HS-27A (cell line): Measurements from ENCODE around the gene CDR2.
"Not testable (repeated sequence)": the region's sequence is repeated elsewhere in the genome, so short reads cannot be mapped to it uniquely, and the experiment has no call there.

Experiments
- DNase-seq: peaks from one replicate; pipeline ENCODE4 v3.0.0-alpha.2; 2012; ENCODE audit warnings: low read depth, missing footprints

CDR2 gene

DNA sequence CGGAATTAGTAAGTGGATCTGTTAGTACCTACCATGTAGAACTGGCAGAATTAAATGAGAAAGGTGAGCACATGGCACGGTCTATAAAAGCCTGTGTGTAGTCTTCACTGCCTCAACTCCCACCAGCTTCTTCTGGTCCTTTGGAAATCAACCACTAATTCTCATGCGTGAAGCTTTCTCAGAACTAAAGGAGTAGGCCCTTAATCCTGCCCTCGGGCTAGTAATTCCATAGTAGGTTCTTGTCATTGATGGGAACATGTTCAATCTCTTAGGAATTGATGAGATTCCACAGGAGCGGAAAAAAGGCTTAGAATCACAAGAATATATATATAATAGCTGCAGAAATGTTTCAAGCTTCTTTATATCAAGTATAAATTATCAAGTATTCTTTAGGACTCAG, 21.7 kb downstream of the CDR2 start:
- DNase-seq = no peak

DNA sequence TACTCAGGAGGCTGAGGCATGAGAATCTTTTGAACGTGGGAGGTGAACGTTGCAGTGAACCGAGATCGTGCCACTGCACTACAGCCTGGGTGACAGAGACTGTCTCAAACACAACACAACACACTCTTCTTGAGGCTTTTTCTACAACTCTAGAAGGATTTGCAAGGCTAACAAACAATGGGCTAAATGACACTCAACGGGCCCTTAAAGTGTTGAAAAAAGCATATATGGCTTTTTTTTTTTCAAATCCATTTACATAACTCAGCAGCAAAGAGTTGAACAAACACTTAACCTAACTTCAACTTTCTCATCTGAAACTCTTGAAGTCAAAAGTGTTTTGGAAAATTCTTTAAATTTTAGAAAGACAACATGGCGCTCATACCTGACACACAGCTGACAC, 22.3 kb downstream of the CDR2 start:
- DNase-seq = no peak

DNA sequence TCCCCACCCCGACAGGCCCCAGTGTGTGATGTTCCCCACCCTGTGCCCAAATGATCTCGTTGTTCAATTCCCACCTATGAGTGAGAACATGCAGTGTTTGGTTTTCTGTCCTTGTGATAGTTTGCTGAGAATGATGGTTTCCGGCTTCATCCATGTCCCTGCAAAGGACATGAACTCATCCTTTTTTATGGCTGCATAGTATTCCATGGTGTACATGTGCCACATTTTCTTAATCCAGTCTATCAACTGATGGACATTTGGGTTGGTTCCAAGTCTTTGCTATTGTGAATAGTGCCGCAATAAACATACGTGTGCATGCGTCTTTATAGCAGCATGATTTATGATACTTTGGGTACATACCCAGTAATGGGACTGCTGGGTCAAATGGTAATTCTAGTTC, 23.4 kb downstream of the CDR2 start:
- DNase-seq = not testable (repeated sequence)

DNA sequence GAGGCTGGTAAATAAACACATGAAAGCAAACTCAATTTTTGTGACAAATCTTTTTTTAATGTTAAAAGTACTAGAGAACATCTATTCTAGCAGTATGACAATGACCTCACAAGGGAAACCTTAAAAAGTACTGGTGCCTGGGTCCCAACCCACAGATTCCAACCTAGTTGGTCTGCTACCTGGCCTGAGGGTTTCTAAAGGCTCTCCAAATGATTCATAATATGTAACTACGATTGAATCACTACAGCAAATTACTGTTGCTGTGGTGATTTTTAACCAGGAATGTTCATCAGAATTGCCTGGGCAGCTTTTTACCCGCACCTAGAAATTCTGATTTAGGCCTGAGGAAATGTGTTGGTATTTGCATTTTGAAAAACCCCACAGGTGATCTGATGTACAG, 26.1 kb downstream of the CDR2 start:
- no peak for DNase-seq

DNA sequence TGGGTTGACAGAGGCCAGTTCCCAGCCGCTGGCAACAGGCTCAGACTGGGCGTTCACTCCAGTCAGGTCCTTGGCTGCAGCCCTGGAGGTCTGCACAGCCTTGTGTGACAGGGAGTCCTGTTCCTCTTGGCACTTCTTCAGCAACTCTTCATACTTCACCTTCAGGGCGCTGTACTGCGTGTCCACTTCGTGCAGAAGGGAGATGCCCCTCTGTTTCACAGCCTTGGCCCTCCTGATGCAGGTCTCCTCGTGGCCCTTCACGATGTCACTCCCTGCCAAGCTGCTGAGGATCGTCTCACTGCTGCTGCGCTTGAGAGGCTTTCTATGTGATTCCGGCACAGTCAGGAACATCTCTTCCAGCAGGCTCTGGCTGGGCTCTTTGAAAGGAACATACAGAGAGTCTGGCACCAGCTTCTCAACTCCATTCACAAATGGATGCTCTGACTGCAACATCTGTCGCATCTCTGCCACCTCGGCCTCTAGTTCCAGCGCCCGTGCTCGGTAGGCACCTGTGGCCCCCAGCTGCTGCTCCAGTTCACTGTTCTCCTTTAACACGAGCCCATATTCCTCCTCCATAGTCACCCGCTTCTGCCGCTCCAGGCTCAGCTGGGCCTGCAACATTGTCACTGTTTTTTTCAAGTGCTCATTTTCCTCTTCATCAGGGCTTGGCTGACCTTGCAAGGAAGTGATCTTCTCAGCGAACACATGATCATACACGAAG, 27.2 kb downstream of the CDR2 start:
- no peak for DNase-seq

DNA sequence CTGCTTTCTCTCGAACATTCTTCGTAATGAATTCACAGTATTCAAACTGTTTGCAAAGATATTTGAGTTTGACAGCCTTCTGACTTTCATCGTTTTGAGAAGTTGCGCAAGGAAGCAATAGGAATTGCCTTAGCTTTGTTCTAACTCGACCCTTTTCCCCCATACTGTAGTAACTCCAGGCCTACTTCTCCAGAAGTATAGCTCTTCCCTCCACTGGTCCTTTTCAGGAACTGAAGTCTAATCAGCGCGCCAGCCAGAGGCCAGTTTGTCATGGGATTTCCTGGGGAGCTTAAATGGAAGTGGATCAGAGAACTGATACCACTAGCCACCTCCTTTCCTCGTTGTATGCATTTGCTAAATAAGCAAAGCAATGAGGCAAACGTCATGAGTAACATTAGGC, 27.9 kb downstream of the CDR2 start:
- no peak for DNase-seq

DNA sequence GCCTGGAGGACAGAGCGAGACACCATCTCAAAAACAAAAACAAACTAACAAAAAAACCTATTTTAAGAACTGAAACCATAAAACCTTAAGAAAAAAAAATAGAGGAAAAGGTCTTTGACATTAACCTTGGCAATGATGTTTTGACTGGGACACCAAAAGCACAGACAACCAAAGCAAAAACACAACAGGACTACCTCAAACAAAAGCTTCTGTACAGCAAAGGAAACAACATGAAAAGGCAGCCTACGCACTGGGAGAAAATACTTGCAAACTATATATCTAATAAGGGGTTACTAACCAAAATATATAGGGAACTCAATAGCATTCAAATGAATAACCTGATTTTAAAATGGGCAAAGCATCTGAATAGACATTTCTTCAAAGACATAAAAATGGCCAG, 32.3 kb downstream of the CDR2 start:
- DNase-seq = no peak

DNA sequence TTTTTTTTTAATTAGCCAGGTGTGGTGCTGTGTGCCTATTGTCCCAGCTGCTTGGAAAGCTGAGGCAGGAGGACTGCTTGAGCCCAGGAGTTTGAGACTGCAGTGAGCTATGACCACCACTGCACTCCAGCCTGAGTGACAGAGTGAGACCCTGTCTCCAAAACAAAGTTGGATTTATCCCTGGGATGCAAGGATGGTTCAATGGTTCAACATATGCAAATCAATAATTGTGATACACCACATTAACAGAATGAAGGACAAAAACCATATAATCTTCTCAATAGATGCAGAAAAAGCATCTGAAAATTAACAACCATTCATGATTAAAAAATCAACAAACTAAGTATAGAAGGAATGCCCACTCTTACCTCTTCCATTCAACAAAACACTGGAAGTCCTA, 33.5 kb downstream of the CDR2 start:
- DNase-seq = no peak

DNA sequence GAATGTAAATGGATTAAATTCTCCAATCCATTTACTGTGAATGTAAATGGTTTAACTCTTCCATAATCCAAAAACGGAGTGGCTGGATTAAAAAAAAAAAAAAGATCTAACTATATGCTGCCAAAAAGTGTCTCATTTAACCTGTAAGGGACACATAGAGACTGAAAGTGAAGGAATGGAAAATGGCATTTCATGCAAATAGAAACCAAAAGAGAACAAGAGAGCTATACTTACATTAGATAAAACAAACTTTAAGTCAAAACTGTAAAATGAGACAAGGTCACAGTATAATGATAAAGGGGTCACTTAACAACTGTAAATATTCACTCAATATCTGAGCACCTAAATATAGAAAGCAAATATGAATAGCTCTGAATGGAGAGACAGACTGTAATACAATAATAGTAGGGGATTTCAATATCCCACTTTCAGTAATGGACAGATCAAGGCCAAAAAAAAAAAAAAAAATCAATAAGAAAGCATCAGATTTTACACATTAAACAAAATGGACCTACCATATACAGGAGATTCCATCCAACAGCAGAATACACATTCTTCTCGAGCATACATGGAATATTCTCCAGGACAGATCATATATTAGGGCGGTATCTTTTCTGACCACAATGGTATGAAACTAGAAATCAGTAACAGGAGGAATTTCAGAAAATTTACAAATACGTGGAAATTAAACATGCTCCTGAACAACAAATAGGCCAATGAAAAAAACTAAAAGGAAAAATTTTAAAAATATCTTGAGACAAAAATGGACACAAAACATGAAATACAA, 36.4 kb downstream of the CDR2 start:
- DNase-seq = no peak

DNA sequence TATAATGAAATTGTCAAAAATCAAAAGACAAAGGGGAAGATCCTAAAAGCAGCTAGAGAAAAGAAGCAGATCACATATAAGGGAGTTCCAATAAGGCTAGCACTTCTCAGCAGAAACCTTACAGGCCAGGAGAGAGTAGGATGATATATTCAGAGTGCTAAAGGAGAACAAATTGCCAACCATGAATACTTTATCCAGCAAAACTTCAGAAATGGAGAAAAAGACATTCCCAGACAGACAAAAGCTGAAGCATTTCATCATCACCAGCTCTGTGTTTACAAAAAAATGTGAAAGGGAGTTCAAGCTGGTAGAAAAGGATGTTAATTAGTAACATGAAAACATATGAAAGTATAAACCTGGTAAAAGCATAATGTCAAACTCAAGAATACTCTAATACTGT, 37.4 kb downstream of the CDR2 start:
- no peak for DNase-seq

DNA sequence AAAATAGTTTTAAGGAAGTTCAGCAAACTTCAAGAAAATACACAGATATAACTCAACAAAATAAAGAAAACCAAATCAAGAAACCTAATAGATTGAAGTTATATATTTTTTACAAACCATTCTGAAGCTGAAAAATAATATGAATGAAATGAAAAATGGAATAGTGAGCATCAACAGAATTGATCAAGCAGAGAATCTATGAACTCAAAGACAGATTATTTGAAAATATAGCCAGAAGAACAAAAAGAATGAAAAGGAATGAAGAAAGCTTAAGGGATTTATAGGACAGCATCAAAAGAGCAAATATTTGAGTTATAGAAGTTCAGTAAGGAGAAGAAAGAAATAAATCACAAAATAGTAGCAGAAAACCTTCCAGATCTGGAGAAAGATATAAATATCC, 37.8 kb downstream of the CDR2 start:
- no peak for DNase-seq

DNA sequence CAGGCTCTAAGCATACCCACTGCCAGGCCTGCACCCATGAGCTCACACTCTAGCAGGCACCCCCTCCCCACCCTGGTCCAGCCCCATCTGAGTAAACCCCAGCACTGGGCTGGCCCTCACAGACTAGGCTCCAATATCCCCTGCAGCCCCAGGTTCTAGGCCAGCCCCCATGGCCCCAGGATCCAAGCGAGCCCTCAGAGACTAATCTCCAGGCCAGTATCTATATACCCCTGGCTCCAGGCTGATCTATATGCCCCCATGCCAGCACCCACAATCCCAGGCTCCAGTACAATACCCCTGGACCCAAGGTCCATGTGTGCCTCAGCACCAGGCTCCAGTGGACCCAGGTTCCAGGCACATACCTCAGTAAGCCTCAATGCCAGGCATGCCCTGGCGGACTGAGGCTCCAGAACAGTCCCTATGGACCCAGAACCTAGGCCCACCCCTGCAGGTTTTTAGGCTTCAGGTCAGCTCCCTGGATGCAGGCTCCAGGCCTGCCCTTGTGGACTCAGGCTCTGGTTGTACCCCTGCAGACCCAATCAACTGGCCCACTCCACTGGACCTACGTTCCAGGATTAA, 38.7 kb downstream of the CDR2 start:
- DNase-seq = no peak

DNA sequence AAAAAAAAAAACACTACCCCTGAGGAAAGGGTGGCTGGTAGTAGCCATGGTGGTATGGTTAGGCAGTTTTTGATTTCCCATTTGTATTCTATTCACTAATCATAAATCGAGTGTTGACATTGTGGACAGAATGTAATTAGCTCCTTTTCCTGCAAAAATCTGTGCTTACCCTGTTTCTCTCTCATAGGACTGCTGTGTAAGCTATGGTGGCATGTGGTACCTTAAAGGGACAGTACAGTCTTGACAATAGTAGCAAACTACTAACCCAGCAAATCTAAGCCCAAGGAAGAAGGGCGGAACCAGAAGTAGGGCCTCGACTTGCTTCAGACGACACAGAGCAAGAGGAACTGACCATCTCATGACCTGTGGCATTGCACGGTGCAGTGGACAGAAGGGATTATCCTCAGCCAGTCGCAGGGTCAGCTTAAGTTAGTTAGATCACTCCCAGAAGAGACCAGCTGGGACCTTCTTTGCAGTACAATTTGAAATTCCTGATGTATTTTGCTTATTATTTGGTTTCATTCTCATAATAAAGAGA, 40.9 kb downstream of the CDR2 start:
- no peak for DNase-seq

DNA sequence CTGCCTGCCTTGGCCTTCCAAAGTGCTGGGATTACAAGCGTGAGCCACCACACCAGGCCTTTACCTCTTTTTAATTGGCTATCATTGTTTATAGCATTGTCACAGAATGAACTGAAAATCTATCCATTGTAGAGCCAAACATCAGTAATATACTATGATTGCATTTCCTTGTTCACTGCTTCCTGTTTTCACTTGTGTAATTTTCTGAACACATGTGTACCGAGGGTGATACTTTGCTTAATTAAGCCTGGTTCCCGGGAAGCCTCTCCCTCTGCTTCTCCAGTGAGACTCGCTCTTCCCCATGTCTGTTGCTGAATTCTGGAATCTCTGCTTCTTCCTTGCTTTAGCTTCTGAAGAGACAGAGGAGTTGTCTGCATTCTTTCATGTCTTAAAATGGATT, 44.1 kb downstream of the CDR2 start:
- DNase-seq = no peak

DNA sequence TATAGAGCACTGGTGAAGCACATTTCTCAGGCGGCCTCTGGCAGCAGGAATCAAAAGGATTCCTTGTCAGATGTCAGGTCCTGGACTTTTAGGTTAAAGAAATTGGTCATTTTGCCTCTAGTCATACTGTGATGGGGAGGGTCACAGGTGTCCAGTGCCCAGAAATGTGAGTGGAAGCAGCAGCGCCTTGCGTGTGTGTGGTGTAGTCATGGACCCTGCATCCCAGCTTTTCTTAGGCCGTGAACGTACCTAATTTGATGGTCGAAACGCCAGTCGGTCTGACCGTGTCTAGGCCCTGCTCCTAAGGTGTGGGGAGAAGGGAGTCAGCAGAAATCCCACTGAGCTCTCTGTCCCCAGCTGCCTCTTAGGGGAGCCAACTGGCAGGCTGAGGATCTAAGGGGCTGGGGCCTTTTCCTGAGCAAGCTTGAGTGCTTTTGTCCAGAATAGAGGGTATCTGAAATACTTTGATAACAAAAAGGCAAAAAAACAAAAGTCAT, 45.2 kb downstream of the CDR2 start:
- DNase-seq = no peak

DNA sequence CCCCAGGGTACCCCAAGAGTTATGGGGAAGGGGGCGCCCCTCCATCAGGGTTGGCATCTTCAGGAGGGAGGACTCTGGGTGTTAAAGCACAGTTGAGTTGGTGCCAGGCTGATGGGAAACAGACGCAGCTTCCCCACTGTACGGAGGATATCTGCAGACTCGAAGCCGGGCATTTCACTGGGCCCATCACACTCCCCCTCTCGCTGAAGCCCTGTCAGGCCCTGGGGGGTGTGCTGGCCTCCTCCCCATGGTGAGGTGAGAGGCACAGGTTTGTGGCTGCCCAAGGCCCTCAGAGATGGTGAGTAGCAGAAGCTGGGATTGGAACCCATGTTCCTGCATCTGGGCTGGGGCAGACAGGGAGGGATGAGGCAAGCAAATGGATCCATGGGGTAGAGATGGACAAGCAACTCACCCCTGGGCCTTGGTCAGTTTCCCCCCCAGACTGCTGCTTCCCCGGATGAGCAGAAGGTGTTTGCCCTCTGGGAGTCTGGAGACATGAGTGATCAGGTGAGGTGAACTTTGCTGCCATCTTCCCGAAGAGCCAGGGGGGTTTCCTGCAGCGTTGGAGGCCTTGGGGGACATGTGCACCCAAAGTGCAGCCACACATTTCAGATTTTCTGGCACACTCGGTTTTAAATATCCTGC, 46.2 kb downstream of the CDR2 start:
- no peak for DNase-seq

DNA sequence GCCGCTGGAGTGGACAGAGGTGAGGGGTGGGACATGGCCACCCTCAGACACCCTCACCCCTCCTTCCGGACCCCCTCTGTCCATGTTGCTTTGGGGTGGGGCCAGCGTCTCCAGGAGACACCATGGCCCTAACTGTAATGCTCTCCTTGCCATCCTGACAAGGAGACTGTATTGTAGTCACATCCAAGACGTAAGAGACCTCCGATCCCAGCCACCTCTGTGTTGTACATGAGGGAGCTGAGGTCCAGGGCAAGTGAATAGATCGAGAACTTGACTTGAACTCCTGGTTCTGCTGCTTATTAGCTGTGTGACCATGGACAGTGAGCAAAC, 47.0 kb downstream of the CDR2 start:
- no peak for DNase-seq

DNA sequence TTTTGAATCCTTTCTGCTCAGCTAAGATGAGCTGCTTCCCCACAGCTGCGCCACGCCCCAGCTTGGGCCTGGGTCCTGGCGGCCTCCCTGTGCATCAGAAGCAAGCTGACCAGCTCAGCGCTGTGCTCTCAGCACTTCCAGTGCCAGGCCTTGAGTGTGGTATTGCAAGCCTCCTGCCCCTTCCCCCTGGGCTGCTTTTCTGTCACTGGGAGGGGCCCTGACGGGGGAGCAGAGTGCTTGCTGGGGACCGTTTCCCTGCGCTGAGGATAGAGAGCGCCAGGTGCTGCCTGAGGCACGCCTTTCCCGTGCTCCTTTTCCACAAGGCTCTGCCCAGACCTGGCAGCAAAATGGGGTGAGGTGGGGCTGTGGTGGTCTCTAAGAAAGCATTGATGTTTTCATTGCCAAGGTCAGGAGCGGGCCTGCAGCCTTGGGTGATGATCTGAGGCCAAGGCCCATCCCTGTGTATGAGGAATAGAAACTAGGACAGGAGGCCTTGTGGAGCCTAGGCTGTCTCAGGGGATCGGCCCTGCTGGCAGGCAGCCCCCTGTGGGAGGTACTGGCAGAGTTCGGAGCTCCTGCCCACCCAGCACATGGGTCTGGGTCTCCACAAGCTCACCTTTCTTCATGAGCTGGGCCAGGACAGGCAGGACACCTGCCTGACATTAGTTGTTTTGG, 47.5 kb downstream of the CDR2 start:
- DNase-seq = no peak

DNA sequence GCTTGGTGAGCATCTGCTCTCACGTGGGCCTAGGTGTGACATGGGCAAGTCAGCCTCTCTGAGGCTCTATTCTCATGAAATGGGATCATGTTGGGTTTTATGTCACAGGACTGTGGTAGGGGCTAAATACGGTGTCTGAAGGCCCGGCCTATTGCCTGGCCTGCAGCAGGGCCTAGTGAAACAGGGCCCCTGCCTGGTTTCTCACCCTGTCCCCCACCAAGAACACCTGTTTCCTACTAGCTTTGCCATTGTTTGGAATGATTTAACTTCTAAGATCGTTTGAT, 48.1 kb downstream of the CDR2 start:
- no peak for DNase-seq

DNA sequence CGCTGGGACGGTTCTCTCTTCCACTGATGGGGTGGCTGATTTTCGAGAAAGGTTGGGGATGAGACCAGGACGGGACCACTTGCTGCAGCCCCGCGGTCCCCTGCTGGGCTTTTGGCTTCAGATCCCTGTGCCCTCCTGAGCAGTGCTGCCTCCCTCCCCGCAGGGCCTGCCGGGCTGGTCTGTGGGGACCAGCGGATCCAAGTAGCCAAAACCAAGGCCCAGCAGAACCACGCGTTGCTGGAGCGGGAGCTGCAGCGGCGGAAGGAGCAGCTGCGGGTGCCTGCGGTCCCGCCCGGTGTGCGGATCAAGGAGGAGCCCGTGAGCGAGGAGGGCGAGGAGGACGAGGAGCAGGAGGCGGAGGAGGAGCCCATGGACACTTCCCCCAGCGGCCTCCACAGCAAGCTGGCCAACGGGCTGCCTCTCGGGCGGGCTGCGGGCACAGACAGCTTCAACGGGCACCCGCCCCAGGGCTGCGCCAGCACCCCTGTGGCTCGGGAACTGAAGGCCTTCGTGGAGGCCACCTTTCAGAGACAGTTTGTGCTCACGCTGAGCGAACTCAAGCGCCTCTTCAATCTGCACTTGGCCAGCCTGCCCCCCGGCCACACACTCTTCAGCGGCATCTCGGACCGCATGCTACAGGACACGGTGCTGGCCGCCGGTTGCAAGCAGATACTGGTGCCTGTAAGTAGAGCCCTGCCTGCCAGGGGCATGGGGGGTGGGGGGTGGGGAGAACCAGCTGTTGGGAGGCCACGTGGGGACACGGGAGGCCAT, 48.6 kb downstream of the CDR2 start:
- no peak for DNase-seq

DNA sequence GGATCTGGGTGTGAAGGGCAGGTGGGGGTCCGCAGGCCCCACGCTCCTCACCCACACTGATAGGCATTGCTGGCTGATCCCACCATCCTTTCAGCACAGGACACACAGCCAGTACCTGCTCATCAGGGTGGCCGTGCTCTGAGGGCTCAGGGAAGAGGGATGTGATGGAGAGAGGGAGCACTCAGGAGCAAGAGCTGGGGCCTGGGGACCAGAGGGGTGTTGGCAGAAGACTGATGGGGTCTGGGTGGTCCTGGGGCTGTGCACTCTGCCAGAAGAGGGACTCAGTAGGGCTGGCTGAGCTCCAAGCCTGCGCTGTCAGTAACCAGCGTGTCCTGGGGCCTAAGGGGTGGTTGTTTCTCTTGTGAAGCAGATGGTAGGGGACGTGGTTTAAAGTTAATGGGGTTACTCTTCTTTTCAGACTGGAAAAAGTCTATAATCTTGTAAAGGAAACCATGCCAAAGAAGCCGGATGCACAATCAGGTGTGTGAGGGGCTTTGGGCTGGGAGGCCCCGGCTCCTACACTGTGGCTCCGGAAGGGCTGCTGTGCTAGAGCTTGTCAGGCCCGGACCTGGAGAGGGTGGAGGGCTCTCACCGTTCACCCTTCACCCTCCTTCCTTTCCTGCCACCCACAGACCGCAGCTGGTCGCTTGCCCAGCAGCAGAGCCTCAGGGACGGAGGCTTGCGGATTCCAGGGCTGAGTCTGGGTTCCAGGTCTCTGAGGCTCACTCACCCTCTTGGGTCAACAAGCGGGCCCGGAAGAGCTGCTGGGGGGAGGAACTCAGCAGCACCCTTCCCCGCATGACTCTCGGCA, 49.4 kb downstream of the CDR2 start:
- no peak for DNase-seq
